HG03060 (cell line): Measurements from ENCODE around the gene MAP7.
"Not testable (repeated sequence)": the region's sequence is repeated elsewhere in the genome, so short reads cannot be mapped to it uniquely, and the experiment has no call there.

ENCODE experiments used
- ATAC-seq: cut with Tn5 transposase; IDR thresholded peaks from one replicate; pipeline ENCODE4 v1.9.1; 2021; ENCODE audit warnings: low read depth, moderate number of reproducible peaks; ENCODE audit not compliant: unreplicated experiment

The MAP7 gene

GRCh38 chr6:136318676-136319075 lies 231.5 kb downstream of the MAP7 start:
- ATAC-seq: no peak

DNA sequence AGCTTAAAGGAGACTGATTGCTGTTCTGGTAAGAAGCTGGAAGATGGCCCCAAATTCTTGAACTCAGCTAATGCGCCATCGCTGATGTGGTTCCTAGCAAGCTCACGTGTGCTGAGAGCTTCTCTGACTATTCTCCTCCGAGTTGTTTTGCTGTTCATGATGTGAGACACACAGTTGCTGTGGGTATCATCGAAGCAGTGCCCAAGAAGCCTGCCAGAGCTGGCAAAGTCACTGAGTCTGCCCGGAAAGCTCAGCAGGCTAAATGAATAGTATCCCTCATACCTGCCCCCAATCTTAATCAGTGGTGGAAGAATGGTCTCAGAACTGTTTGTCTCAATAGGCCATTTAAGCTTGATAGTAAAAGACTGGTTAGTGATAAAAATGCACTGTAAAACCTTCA lies 232.3 kb downstream of the MAP7 start:
- no peak for ATAC-seq

DNA sequence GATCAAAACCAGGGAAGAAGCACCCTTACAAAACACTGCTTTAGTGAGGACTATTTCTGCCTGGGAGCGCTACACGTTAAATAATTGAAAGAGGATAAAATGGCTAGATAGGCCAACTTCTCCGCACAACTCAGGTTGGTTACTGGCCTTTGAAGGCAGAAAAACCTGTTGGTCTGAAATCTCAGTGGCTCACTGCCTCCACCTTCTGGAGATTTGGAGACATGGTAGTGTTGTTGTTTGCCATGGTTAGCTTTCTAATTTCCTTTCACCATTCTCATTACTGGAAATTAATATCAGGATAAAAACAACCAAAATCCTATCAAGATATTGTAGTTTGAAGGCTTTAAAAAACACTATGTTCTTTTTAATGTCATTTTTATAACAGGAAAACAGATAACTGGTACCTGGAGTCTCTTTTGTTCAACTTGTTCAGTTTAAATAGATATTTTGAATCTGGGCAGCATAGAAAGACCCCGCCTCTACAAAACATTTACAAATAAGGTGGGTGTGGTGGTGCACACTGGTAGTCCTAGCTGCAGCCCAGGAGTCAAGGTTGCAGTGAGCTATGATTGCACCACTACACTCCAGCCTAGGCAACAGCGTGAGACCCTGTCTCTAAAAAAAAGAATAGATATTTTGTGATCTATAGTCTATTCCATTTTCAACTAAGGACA lies 233.1 kb downstream of the MAP7 start:
- no peak for ATAC-seq

- no peak for ATAC-seq
Observed at GRCh38 chr6:136315594-136315993, 234.6 kb downstream of the MAP7 start.

DNA sequence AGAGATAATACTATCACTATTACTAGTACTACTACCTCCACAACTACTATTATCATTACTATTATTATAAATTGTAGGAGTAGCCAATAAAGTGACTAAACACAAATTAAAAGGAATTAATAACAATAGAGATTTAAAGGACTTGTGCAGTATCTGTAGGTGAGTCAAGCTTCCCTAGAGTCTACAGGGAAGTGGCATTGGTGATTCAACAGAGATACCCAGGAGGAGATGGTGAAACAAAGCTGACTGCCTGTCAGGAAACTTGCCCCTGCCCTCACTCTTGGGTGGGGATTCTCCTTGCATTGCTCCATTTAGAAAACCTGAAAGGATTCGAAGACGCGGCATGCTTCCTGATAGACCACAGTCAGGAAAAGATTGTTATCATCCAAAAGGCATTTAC lies 237.2 kb downstream of the MAP7 start:
- ATAC-seq: no peak

- no peak for ATAC-seq
Observed at GRCh38 chr6:136309729-136310311, 240.4 kb downstream of the MAP7 start.

- no peak for ATAC-seq
Observed at GRCh38 chr6:136309171-136309570, 241.1 kb downstream of the MAP7 start.

DNA sequence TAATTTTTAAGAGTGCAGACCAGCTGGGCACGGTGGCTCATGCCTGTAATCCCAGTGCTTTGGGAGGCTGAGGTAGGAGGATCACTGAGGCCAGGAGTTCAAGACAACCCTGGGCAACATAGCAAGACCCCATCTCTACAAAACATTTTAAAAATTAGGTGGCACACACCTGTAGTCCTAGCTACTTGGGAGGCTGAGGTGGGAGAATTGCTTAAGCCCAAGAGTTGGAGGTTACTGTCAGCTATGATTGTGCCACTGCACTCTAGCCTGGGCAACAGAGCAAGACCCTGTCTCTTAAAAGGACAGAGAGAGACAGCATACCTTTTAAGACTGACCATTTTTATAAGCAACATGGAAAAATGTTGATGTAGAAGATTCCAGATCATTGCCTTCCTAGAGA lies 241.8 kb downstream of the MAP7 start:
- not testable (repeated sequence) for ATAC-seq

DNA sequence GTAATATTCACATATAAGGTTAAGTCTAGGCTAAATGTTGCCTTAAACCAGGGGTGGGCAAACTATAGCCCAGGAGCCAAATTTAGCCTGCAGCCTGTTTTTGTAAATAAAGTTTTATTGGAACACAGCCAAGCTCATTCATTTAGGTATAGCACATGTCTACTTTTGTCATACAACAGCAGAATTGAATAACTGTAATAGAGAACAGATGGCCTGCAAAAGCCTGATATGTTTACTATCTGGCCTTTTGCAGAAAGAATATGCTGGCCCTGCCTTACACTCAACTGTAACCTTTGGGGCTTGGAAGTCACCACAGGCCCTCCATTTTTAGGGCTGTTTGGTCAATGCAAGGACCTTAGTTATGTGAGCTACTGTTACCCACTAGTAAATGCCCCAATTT lies 242.9 kb downstream of the MAP7 start:
- ATAC-seq: no peak

GRCh38 chr6:136306466-136306865 lies 243.8 kb downstream of the MAP7 start:
- no peak for ATAC-seq

- ATAC-seq: no peak
Observed at GRCh38 chr6:136304410-136304809, 245.8 kb downstream of the MAP7 start.

- no peak for ATAC-seq
Observed at GRCh38 chr6:136303516-136303915, 246.7 kb downstream of the MAP7 start.

GRCh38 chr6:136294621-136295020 lies 255.6 kb downstream of the MAP7 start:
- ATAC-seq: no peak
